Endometrium (tissue), 2 donors: ENCODE data around the gene FASTKD3.
"Not testable (repeated sequence)": the region's sequence is repeated elsewhere in the genome, so short reads cannot be mapped to it uniquely, and the experiment has no call there.

Experiments
- FAIRE-seq: peaks from 2 replicates; lab custom pipeline; 2012; peaks lifted over from hg19 to GRCh38; lab: Jason Lieb, UNC
- donor health status: control.
- donor health status: control.

FASTKD3 gene

GRCh38 chr5:7868773-7869473, at the start of gene FASTKD3, which contains the start of gene MTRR:
Gene FASTKD3 (minus strand): TSS chr5:7869031. CDS start chr5:7868083, 948 bp downstream.
Gene MTRR (plus strand): TSS chr5:7869148. CDS start chr5:7870795, 1,647 bp downstream.
- FAIRE-seq, result peak; percentile 35

DNA sequence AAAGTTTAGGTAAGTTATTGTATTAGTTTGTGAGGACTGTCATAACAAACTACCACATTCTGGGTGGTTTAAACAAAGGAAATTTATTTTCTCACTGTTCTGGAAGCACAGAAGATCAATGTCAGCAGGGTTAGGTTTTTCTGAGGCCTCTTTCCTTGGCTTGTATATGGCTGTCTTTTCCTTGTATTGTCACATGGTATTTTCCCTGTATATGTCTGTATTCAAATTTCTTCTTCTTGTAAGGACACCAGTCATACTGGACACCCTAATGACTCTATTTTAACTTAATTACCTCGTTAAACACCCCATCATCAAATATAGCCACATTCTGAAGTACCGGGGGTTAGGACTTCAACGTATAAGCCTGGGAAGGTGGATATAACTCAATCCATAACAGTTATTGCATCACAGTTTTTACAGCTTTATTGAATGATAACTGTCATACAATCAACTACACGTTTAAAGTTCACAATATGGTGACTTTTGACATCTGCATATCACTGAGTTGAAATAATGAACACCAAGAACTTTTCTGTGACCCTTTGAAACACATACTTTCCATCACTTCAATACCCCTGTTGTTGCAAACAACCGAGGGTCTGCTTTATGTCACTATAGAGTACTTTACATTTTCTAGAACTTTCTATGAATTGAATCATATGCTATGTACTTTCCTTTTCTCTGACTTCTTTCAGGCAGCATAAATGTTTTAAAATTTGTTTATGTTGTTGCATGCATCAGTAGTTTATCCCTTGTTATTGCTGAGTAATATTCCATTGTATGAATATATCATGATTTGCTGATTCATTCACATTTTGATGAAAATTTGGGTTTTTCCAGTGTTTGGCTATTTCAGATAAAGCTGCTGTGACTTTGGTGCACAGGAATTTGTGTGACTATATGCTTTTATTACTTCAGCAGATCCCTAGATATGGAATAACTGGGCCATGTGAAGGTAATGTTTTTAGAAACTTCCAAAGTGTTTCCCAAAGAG, 48.6 kb upstream of the FASTKD3 start:
- FAIRE-seq, result no peak

GRCh38 chr5:7916171-7916804, 47.5 kb upstream of the FASTKD3 start:
- no peak for FAIRE-seq

DNA sequence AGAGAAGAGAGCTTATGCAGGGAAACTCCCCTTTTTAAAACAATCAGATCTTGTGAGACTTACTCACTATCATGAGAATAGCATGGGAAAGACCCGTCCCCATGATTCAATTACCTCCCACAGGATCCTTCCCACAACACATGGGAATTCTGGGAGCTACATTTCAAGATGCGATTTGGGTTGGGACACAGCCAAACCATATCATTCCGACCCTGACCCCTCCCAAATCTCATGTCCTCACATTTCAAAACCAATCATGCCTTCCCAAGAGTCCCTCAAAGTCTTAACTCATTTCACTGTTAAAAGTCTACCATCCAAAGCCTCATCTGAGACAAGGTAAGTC, 42.6 kb upstream of the FASTKD3 start:
- not testable (repeated sequence) for FAIRE-seq

DNA sequence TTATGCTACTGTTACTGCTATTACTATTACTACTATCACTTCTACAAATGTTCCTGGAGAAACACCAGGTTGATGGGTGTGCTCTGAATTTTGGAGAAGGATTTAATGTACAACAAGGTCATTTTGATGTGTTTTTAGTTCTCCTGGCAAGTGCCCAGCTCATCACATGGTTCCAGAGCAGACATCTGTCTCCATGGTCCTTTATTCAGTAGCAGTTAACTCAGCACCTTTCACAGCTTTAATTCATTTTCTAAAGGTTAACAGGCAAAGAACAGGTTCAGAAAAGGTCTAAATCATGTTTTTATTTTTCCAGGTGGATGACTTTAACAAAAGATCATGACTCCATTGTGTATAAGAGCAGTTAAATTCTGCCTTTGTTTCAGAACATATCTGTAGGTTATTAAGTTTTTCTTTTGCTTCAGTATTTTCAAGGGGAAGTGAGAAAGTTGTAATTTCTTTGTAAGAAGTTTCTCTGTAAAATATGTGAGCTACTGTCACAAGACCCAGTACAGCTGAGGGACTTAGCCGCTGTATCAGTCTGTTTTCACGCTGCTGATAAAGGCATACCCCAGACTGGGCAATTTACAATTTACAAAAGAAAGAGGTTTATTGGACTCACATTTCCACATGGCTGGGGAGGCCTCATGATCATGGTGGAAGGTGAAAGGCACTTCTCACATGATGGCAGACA, 42.1 kb upstream of the FASTKD3 start:
- no peak for FAIRE-seq

DNA sequence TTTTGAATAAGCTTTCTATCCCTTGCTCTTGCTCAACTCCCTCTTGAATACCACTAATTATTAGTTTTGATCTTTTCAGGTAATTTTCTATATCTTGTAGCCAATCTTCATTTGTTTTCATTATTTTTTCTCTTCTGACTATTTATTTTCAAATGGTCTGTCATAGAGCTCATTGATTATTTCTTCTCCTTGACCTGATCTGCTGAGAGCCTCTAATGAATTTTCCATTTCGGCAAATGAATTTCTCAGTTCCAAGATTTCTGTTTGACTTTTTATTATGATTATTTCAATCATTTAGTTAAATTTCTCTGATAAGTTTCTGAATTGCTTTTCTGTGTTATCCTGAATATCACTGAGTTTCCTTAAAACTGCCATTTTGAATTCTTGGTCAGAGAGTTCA, 39.5 kb upstream of the FASTKD3 start:
- FAIRE-seq, result no peak

- no peak for FAIRE-seq
Observed at GRCh38 chr5:7907612-7908011, 38.8 kb upstream of the FASTKD3 start.

DNA sequence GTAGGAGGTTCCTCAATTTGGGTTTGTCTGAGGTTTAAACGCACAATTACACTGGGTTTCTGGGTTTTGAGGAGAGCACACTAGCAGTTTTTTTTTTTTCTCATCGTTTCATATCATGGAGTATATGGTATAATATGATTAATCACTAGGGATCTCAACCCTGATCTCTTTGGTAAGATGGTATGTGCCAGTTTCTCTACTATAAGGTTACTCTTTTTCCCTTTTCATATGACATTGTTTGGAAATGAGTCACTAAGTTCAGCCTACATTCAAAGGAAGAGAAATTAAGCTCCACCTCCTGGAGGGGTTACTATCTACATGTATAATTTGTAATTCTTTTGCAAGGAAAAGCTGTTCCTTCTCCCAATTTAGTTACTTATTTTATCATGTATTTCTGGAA, 35.3 kb upstream of the FASTKD3 start:
- no peak for FAIRE-seq

GRCh38 chr5:7902666-7903625, 34.1 kb upstream of the FASTKD3 start:
- no peak for FAIRE-seq

GRCh38 chr5:7902201-7902600, 33.4 kb upstream of the FASTKD3 start:
- FAIRE-seq, result no peak

DNA sequence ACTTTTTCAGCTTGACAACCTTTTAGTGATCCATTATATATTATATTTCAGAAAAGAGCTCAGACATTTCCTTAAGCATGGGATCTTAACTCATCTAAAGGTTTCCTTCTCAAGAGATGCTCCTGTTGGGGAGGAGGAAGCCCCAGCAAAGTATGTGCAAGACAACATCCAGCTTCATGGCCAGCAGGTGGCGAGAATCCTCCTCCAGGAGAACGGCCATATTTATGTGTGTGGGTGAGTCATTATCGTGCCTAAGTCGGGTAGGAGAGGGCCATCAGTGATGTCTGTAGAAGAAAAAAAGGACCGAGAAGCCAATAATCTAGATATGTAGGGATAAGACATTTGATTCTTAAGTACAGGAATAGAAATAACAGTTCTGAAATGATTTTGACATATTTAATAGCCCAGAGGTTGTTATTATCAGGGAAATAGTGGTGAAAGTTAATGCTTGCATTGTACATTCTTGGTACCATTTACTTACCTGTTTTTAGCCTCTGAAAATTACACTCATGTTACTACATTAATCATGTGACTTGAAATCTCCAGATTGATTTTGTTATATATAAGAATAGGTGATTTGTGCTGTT, 28.3 kb upstream of the FASTKD3 start:
- FAIRE-seq, result no peak

GRCh38 chr5:7894860-7895259, 26.0 kb upstream of the FASTKD3 start:
- FAIRE-seq, result no peak

DNA sequence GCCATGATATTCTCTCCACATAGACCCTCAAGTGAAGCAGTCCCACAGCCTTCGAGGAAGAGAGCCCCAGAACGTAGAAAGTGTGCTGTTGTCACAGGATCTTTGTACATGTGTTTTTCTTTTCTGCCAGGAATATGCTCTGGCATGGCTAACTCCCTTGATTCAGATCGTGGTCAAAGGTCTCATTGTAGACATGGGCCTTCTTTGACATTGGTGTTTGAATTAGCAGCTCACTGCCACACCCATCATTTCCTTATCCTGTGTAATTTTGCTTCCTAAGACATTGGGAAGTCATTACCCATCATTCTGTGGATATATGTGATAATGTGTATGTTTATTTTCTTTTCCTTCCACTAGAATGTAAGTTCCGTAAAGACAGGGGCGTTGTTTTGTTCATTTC, 25.6 kb upstream of the FASTKD3 start:
- no peak for FAIRE-seq

GRCh38 chr5:7888901-7889300, 20.1 kb upstream of the FASTKD3 start:
- FAIRE-seq, result no peak

DNA sequence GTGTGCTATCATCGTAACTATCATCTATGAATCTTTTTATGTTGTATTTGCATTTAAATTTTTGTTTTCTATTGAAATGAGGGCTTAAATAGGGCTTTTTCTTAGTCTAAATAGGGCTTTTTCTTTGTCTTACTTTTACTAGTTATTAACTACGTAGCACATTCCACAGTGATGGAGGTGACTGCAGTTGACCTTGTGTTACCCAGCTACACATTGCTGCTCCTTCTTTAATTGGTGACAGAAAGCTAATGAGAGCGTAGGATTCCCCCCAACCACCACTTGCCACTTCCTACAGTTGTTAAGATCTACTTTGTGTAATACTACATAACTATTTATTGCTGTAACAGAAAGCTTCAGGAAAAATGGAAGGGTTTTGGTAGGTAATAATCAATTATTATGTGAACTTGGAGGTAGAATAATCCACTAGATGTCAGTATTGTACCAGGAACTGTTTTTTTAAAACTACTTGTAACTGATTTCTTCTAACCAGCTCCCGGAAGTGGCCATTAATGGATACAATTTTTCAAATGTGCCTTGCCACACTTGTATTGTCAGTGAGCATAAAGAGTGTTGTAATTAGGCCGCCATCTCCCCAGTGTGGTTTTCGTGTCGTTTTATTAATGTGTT, 18.1 kb upstream of the FASTKD3 start:
- peak; percentile 31 for FAIRE-seq

DNA sequence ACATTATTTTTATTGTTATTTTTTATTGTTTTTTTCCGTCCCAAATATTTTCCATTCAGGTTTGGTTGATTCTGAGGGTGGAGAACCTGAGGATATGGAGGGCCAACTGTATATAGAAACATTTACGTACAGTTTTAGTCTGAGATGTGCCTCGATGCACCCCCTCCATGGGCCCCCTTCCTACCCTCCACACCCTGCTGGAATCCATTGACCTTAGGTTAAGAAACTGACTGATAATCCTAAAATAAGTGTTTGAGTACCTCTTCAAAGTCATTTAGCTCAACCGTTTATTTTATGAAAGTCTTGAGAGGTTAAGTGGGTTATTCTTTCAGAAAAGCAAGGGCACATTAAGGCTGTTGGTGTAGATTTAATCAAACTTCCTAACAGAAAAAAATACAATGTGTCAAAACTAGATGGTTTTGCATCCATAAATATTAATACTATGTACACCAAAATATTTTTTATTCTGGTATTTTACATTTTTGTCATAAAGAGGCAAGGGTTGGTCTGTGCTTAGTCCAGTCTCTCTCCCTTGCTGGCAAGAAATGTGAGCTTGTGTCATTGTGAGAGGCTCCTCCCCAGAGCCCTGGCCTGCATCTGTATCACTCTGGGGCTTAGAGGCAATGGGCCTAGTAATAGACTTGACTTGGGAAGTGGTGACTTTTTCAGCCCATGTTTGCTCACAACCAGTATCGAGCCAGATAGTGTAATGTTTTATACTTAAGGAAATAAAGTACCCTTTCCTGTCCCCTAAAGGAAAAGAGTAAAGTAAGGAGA, 15.8 kb upstream of the FASTKD3 start:
- no peak for FAIRE-seq

DNA sequence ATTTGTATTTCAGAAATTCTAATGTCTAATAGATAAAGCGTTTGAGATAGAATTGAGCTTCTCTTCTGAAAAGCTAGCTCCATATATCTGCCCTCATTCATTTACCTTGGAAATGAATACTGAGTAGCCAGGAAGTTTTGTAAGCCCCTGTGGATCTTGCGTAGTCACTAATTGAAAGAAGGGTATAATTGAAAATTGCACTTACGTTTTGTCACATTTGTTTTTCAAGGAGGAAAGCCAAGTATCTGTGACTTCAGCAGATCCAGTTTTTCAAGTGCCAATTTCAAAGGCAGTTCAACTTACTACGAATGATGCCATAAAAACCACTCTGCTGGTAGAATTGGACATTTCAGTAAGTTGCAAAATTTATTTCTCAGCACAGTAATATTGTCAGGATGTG, 14.1 kb upstream of the FASTKD3 start:
- FAIRE-seq, result no peak

DNA sequence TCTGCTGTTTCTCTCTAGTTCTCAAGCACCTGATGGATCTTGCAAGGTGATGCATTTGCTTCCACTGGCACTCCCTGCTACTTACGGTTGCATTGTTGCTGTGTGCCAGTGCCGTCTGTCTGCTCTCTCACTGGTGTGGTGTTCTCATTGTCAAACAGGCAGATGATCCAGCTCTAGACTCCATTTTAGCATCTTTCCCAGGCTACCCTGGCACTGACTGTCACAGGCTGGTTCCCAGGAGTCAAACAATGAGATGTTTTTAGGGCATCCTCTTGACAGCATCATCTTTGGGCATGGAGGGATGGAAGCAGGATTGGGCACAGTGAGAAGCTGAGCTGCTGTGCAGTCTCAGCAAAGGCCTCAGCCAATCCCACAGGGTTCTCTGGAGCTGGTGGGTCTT, 13.0 kb upstream of the FASTKD3 start:
- no peak for FAIRE-seq

GRCh38 chr5:7881091-7881490, 12.3 kb upstream of the FASTKD3 start:
- no peak for FAIRE-seq
